HepG2 (cell line): ENCODE data around the gene PCGF2. TPM values are rescaled to one million over a fixed set of nuclear protein-coding genes. Genes with fewer than 3 reads are reported as not detected.

ENCODE experiments used
- AHR ChIP-seq: IDR thresholded peaks from 2 replicates; pipeline ENCODE4 v1.6.1; 2018; ENCODE audit warnings: missing genetic modification reagents, missing compliant biosample characterization
- CENPT ChIP-seq: sonication (generic); formaldehyde crosslinking; IDR thresholded peaks from 2 replicates; pipeline ENCODE4 v1.8.0; 2022; ENCODE audit warnings: low read depth, mild to moderate bottlenecking, moderate library complexity, missing genetic modification reagents
- GATAD2A ChIP-seq: IDR thresholded peaks from 2 replicates; pipeline ENCODE4 v1.6.1; 2016
- IRF9 ChIP-seq: sonication (generic); formaldehyde crosslinking; IDR thresholded peaks from 2 replicates; pipeline ENCODE4 v1.8.0; 2022; ENCODE audit warnings: missing genetic modification reagents, mild to moderate bottlenecking, borderline replicate concordance
- MAFK ChIP-seq, 2 experiments: IDR thresholded peaks in 1 of 2; conservative IDR thresholded peaks in 1 of 2; 2 replicates each; pipeline ENCODE4 v1.6.1; 2011; ENCODE audit warnings: improper control_type of control experiment in 2 of 2, low read length in 2 of 2
- NCOR1 ChIP-seq: fragments of 200-600 bp; sonication (generic); IDR thresholded peaks from 2 replicates; pipeline ENCODE4 v1.7.0; 2017; ENCODE audit warnings: antibody characterized with exemption, low read length, borderline replicate concordance
- POLR2A ChIP-seq, 2 experiments: IDR thresholded peaks; 2 replicates each; pipeline ENCODE4 v1.6.1; 2011; ENCODE audit warnings: low read depth in 2 of 2, low read length in 2 of 2, mild to moderate bottlenecking in 1 of 2, moderate library complexity in 1 of 2; ENCODE audit not compliant: insufficient read depth in 1 of 2
- RAD51 ChIP-seq: fragments of 450-650 bp; IDR thresholded peaks from 2 replicates; pipeline ENCODE4 v1.6.1; 2016; ENCODE audit warnings: borderline replicate concordance
- ZBTB10 ChIP-seq: sonication (generic); formaldehyde crosslinking; IDR thresholded peaks from 2 replicates; pipeline ENCODE4 v1.4.0; 2020; ENCODE audit warnings: missing genetic modification reagents, borderline replicate concordance
- ZBTB2 ChIP-seq: sonication (generic); formaldehyde crosslinking; IDR thresholded peaks from 2 replicates; pipeline ENCODE4 v1.8.0; 2022; ENCODE audit warnings: low read depth, missing genetic modification reagents
- ZNF234 ChIP-seq: sonication (generic); formaldehyde crosslinking; conservative IDR thresholded peaks from 2 replicates; pipeline ENCODE4 v1.5.1; 2020; ENCODE audit warnings: mild to moderate bottlenecking, missing genetic modification reagents
- ZNF275 ChIP-seq: sonication (generic); formaldehyde crosslinking; IDR thresholded peaks from 2 replicates; pipeline ENCODE4 v1.8.0; 2022; ENCODE audit warnings: missing genetic modification reagents, mild to moderate bottlenecking, inconsistent platforms, borderline replicate concordance
- ZNF282 ChIP-seq: fragments of 450-650 bp; IDR thresholded peaks from 2 replicates; pipeline ENCODE4 v1.6.1; 2018; ENCODE audit not compliant: partially characterized antibody
- ZNF549 ChIP-seq: sonication (generic); formaldehyde crosslinking; IDR thresholded peaks from 2 replicates; pipeline ENCODE4 v1.5.0; 2020; ENCODE audit warnings: missing genetic modification reagents
- ZSCAN31 ChIP-seq: sonication (generic); formaldehyde crosslinking; IDR thresholded peaks from 2 replicates; pipeline ENCODE4 v1.5.0; 2020; ENCODE audit warnings: low read depth, mild to moderate bottlenecking, missing genetic modification reagents
- polyA plus RNA-seq, 8 experiments: library from polyadenylated mRNA; depleted of rRNA in 3 of 8; stranded (reverse) in 7 of 8; unstranded in 1 of 8; fragments of >200 nt; fragmentation: Illumina TruSeq in 4 of 8; extraction: Trizol in 4 of 8; gene quantifications; 2 replicates each; pipeline versions ENCODE4 v1.2.1 to v1.2.3, GENCODE V29; 2011 to 2016; ENCODE audit warnings: low read depth in 4 of 8, missing spikeins in 1 of 8, mixed read lengths in 1 of 8; ENCODE audit not compliant: insufficient read depth in 1 of 8
- total RNA-seq, 5 experiments: library from RNA; depleted of rRNA; stranded (reverse); fragments of >200 nt; fragmentation: Illumina TruSeq; extraction: Trizol; gene quantifications; 2 replicates each; pipeline ENCODE4 v1.2.3, GENCODE V29; 2016; ENCODE audit warnings: low read depth in 1 of 5

PCGF2 gene
- total and polyA plus RNA-seq, 2 of the 13 experiments (the other 11 are each of a cell fraction or from before 2014, with no cell fraction given) = 11.6 to 29.4 TPM

- 0 out of 2 replicates have a peak, but pooled peaks have one; percentile 53 for TF ChIP-seq ZNF275 (CRISPR knock-in tag)
- no peak for TF ChIP-seq ZNF282
- TF ChIP-seq ZBTB10 = no peak
- TF ChIP-seq RAD51 = peak; percentile 82; the same call in 1 of the 2 replicates
- TF ChIP-seq CENPT (CRISPR knock-in tag) = 0 out of 2 replicates have a peak, but pooled peaks have one; percentile 63
- no peak for TF ChIP-seq ZBTB2 (CRISPR knock-in tag)
- no peak for TF ChIP-seq ZNF234 (CRISPR knock-in tag)
- peak; percentile 71; the same call in 1 of the 2 replicates for TF ChIP-seq AHR (CRISPR knock-in tag)
- 0 out of 2 replicates have a peak, but pooled peaks have one; percentile 15 for TF ChIP-seq IRF9 (CRISPR knock-in tag)
- TF ChIP-seq POLR2A (IDR thresholded peaks at IDR 0.05; ENCODE audit: insufficient read depth in 1 of 2, low read depth in 2 of 2, low read length in 2 of 2) = peak in 1 of 2 experiments; percentile 48; a peak in 3 of 4 replicates
- no peak for TF ChIP-seq ZNF549 (CRISPR knock-in tag)
- no peak for TF ChIP-seq MAFK (conservative IDR thresholded peaks at IDR 0.05 in 1 of 2, IDR thresholded peaks at IDR 0.05 in 1 of 2; ENCODE audit: low read length in 2 of 2)
- TF ChIP-seq GATAD2A (CRISPR knock-in tag) = peak; percentile 74
- peak; percentile 57; the same call in 1 of the 2 replicates for TF ChIP-seq ZSCAN31
- TF ChIP-seq NCOR1 = peak; percentile 93
Measured at GRCh38 chr17:38746004-38746848, 1.9 kb downstream of the PCGF2 start (continued).
